HCT116 (cell line): ENCODE measurements around the gene TMF1. TPM values are rescaled to one million over a fixed set of nuclear protein-coding genes. Genes with fewer than 3 reads are reported as not detected.

Experiments
- ATAC-seq: fragments of 200-7000 bp; cut with Tn5 transposase; 2 replicates; pipeline ENCODE4 v1.9.1; 2020; ENCODE audit warnings: mild to moderate bottlenecking, moderate library complexity
- BruUV-seq: library from RNA; stranded (reverse); fragments of 400-500 nt; replicated peaks from 2 replicates; lab custom pipeline; 2021; lab: Mats Ljungman, UMichigan
- CTCF ChIA-PET: fragments of 300-600 bp; sonication (Branson Sonifier 250); formaldehyde crosslinking; loops from one replicate; lab custom pipeline; 2021; ENCODE audit warnings: antibody characterized with exemption; lab: Charles Lee
- POLR2A ChIA-PET: fragments of 300-600, 350-600 bp; sonication (Branson Sonifier 250); formaldehyde crosslinking; loops from one replicate; lab custom pipeline; 2021; ENCODE audit warnings: antibody characterized with exemption; lab: Charles Lee
- RAD21 ChIA-PET, 2 experiments: fragments of 300-600 bp; sonication (Branson Sonifier 250); formaldehyde crosslinking; loops; one replicate each; lab custom pipeline; 2023; ENCODE audit warnings: low total read pairs in 2 of 2; ENCODE audit not compliant: uncharacterized antibody in 2 of 2, unreplicated experiment in 2 of 2, low non-redundant PET in 1 of 2; lab: Charles Lee
- DNase-seq: peaks from one replicate; pipeline ENCODE4 v3.0.0-alpha.2; 2010; ENCODE audit warnings: low read depth, low spot score
- H2AFZ ChIP-seq: fragments of 200-600 bp; shearing (Covaris generic), sonication (generic); 2 replicates; pipeline ENCODE4 v1.6.1; 2017; ENCODE audit warnings: low read depth, mixed run types, mixed read lengths, antibody characterized with exemption, low read length; ENCODE audit not compliant: poor library complexity, severe bottlenecking
- H3K27ac ChIP-seq: 2 replicates; pipeline ENCODE4 v1.5.1; 2012; ENCODE audit warnings: low read depth, low read length
- H3K27me3 ChIP-seq: fragments of 200-600 bp; sonication (generic); 2 replicates; pipeline ENCODE4 v1.6.1; 2016; ENCODE audit warnings: mixed run types, low read length, mixed read lengths; ENCODE audit not compliant: insufficient read depth
- H3K36me3 ChIP-seq, 2 experiments: fragments of 200-500 bp in 1 of 2; fragments of 200-600 bp in 1 of 2; sonication (Bioruptor generic) in 1 of 2; sonication (generic) in 1 of 2; 2 replicates each; pipeline versions ENCODE4 v1.5.1 to v1.6.1; 2014 to 2016; ENCODE audit warnings: low read length in 2 of 2, inconsistent platforms in 1 of 2, mixed read lengths in 1 of 2, mixed run types in 1 of 2; ENCODE audit not compliant: insufficient read depth in 2 of 2, control insufficient read depth in 1 of 2
- H3K4me1 ChIP-seq, 2 experiments: fragments of 200-600 bp in 1 of 2; sonication (generic) in 1 of 2; 2 replicates each; pipeline versions ENCODE4 v1.5.1 to v1.6.1; 2012 to 2017; ENCODE audit warnings: low read length in 2 of 2, inconsistent platforms in 1 of 2, mild to moderate bottlenecking in 1 of 2, mixed read lengths in 1 of 2, mixed run types in 1 of 2, moderate library complexity in 1 of 2; ENCODE audit not compliant: insufficient read depth in 2 of 2, control insufficient read depth in 1 of 2
- H3K4me2 ChIP-seq: fragments of 200-600 bp; sonication (generic); 2 replicates; pipeline ENCODE4 v1.6.1; 2017; ENCODE audit warnings: mixed run types, low read length, mixed read lengths
- H3K4me3 ChIP-seq, 2 experiments: fragments of 200-600 bp in 1 of 2; sonication (generic) in 1 of 2; replicated peaks in 1 of 2; 2 replicates each; pipeline ENCODE4 v1.5.1; 2011 to 2016; ENCODE audit warnings: low read length in 2 of 2, control low read depth in 1 of 2, low read depth in 1 of 2, mild to moderate bottlenecking in 1 of 2, mixed read lengths in 1 of 2, mixed run types in 1 of 2
- H3K79me2 ChIP-seq: fragments of 200-600 bp; sonication (generic); 2 replicates; pipeline ENCODE4 v1.6.1; 2017; ENCODE audit warnings: mild to moderate bottlenecking, mixed run types, low read length, moderate library complexity, mixed read lengths; ENCODE audit not compliant: insufficient read depth
- H3K9ac ChIP-seq: fragments of 200-600 bp; sonication (generic); 2 replicates; pipeline ENCODE4 v1.6.1; 2016; ENCODE audit warnings: low read length, mixed read lengths
- H3K9me2 ChIP-seq: fragments of 200-600 bp; sonication (generic), shearing (Covaris generic); 2 replicates; pipeline ENCODE4 v1.6.1; 2017; ENCODE audit warnings: mixed run types, mild to moderate bottlenecking, moderate library complexity; ENCODE audit not compliant: insufficient read depth
- H3K9me3 ChIP-seq, 2 experiments: fragments of 200-500 bp in 1 of 2; fragments of 200-600 bp in 1 of 2; sonication (Bioruptor generic) in 1 of 2; sonication (generic) in 1 of 2; 2 replicates each; pipeline ENCODE4 v1.6.1; 2014 to 2017; ENCODE audit warnings: low read length in 2 of 2, mixed read lengths in 2 of 2, inconsistent platforms in 1 of 2, low read depth in 1 of 2, mild to moderate bottlenecking in 1 of 2, mixed run types in 1 of 2, moderate library complexity in 1 of 2; ENCODE audit not compliant: control insufficient read depth in 1 of 2, insufficient read depth in 1 of 2
- H4K20me1 ChIP-seq: fragments of 200-600 bp; sonication (generic), shearing (Covaris generic); 2 replicates; pipeline ENCODE4 v1.6.1; 2017; ENCODE audit warnings: mixed run types, mild to moderate bottlenecking, moderate library complexity; ENCODE audit not compliant: insufficient read depth
- CBX3 ChIP-seq: IDR thresholded peaks from 2 replicates; pipeline ENCODE4 v1.6.1; 2012; ENCODE audit warnings: low read depth
- FOSL1 ChIP-seq: IDR thresholded peaks from 2 replicates; pipeline ENCODE4 v1.6.1; 2012; ENCODE audit warnings: low read depth
- JUND ChIP-seq: IDR thresholded peaks from 2 replicates; pipeline ENCODE4 v1.6.1; 2012
- intact Hi-C: fragments of 100-400 bp; cut with micrococcal nuclease; formaldehyde crosslinking; loops from 2 replicates; pipeline ENCODE4 v1.10.0; 2022
- total RNA-seq: library from RNA; stranded (reverse); gene quantifications from one replicate; pipeline ENCODE4 v1.2.1, GENCODE V29; 2021; ENCODE audit not compliant: unreplicated experiment
- TF ChIP-seq, protein P1 (sequence below), 3 experiments: fragments of 200-600 bp in 1 of 3; sonication (generic) in 1 of 3; IDR thresholded peaks in 2 of 3; conservative IDR thresholded peaks in 1 of 3; 2 replicates each; pipeline ENCODE4 v1.5.1; 2012 to 2017; ENCODE audit warnings: low read depth in 2 of 3, low read length in 2 of 3, antibody characterized with exemption in 1 of 3, borderline replicate concordance in 1 of 3, control low read depth in 1 of 3, mild to moderate bottlenecking in 1 of 3, mixed read lengths in 1 of 3, mixed run types in 1 of 3, moderate library complexity in 1 of 3; ENCODE audit not compliant: insufficient read depth in 1 of 3

The TMF1 gene
- total RNA-seq, 1 experiment from 2014 or later = 27.3 TPM

DNA sequence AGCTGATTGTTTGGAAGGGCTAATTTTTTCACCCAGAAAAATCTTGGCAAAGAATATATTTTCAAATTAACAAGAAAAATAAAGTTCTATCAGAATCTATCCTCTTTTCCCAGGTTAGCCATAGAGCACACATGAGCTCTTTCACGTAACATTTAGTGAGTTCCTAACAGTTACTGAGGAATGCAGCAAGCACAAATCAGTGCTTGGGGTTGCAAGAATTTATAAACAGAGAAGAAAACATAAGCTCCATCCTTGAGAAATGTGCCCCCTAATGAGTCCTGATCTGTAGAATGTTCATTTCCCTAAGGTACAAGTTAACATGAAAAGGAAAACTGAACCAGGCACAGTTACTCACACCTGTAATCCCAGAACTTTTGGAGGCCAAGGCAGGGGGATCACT lies 52.5 kb downstream of the TMF1 start (continued):
- TF ChIP-seq FOSL1 = no peak

DNA sequence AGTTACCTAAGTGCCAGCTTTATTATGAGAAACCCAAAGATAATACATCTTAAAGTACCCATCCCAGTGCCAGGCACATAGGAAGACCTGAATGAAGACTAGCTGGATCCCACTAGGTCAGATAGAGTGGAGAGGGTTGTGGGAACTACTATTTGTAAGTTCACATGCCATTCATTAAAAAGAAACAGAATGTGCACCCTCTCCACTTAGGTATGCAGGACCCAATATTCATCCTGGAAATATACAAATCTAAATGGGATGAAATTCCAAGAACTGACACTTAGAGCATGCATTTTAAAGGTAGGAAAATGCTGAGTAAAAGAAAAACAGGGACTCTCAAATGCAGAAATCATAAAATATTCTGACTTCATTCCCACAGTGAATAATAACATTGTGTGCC lies 53.0 kb downstream of the TMF1 start:
- H3K4me2 ChIP-seq = no peak overlapping the region
- ChIA-PET RAD21 (no interaction called here), CTCF (no interaction called here), POLR2A (no interaction called here)
- H3K9ac ChIP-seq = no peak overlapping the region
- TF ChIP-seq, protein P1, sequence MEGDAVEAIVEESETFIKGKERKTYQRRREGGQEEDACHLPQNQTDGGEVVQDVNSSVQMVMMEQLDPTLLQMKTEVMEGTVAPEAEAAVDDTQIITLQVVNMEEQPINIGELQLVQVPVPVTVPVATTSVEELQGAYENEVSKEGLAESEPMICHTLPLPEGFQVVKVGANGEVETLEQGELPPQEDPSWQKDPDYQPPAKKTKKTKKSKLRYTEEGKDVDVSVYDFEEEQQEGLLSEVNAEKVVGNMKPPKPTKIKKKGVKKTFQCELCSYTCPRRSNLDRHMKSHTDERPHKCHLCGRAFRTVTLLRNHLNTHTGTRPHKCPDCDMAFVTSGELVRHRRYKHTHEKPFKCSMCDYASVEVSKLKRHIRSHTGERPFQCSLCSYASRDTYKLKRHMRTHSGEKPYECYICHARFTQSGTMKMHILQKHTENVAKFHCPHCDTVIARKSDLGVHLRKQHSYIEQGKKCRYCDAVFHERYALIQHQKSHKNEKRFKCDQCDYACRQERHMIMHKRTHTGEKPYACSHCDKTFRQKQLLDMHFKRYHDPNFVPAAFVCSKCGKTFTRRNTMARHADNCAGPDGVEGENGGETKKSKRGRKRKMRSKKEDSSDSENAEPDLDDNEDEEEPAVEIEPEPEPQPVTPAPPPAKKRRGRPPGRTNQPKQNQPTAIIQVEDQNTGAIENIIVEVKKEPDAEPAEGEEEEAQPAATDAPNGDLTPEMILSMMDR (IDR thresholded peaks at IDR 0.05 in 2 of 3, conservative IDR thresholded peaks at IDR 0.05 in 1 of 3; ENCODE audit: borderline replicate concordance in 1 of 3, insufficient read depth in 1 of 3, low read depth in 2 of 3, low read length in 2 of 3) = no peak
- no peak for TF ChIP-seq JUND
- H3K27me3 ChIP-seq = no peaks in the 10 kb centered on the region
- no peaks in the 10 kb centered on the region for H3K9me2 ChIP-seq
- intact Hi-C loops = no loop called here
- ATAC-seq (no peak), DNase-seq (no peak)
- H3K9me3 ChIP-seq = no peaks in the 10 kb centered on the region
- no peaks in the 10 kb centered on the region for H3K4me1 ChIP-seq
- H3K36me3 ChIP-seq = peaks cover 10 to 11% of the 10 kb centered on the region in 2 experiments
- no peak overlapping the region for H2AFZ ChIP-seq
- no peak overlapping the region for H3K27ac ChIP-seq
- no peaks in the 10 kb centered on the region for H4K20me1 ChIP-seq
- no peak overlapping the region for H3K4me3 ChIP-seq
- no TSS peak for BruUV-seq
- no peaks in the 10 kb centered on the region for H3K79me2 ChIP-seq

DNA sequence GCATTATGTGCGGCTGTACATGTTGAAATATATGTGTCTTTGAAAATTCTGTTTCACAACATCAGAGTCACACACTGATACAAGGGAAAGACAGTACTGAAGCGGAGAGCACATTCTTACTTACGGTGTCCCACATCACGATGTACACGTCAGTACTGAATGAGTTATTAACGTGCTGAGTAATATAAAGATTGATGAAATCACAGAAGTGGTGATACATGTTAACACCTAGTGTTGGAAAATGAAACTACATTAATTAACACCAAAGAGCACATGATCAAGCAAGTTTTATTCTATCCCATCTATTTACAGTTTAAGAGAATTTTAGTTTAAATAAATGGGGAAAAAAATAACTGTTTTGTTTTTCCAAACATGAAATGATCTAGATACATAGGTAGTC lies 54.2 kb downstream of the TMF1 start:
- H3K9ac ChIP-seq = no peak overlapping the region
- H3K27me3 ChIP-seq = no peaks in the 10 kb centered on the region
- TF ChIP-seq, protein P1 (IDR thresholded peaks at IDR 0.05 in 2 of 3, conservative IDR thresholded peaks at IDR 0.05 in 1 of 3; ENCODE audit: borderline replicate concordance in 1 of 3, insufficient read depth in 1 of 3, low read depth in 2 of 3, low read length in 2 of 3) = 0 out of 6 replicates have a peak, but pooled peaks of 1 of the 3 experiments have one; percentile 16
- no peak for TF ChIP-seq CBX3
- no peaks in the 10 kb centered on the region for H3K4me1 ChIP-seq
- H3K9me3 ChIP-seq = no peaks in the 10 kb centered on the region
- intact Hi-C loops = no loop called here
- H3K4me3 ChIP-seq = no peak overlapping the region
- ATAC-seq (no peak), DNase-seq (no peak)
- H3K27ac ChIP-seq = no peak overlapping the region
- no peaks in the 10 kb centered on the region for H3K79me2 ChIP-seq
- ChIA-PET POLR2A (no interaction called here), RAD21 (no interaction called here), CTCF (no interaction called here)
- H4K20me1 ChIP-seq = no peaks in the 10 kb centered on the region
- no TSS peak for BruUV-seq
- no peak overlapping the region for H3K4me2 ChIP-seq
- peaks cover 2 to 5% of the 10 kb centered on the region in 2 experiments; a peak in 2 of 4 replicates for H3K36me3 ChIP-seq
- no peaks in the 10 kb centered on the region for H3K9me2 ChIP-seq
- no peak overlapping the region for H2AFZ ChIP-seq
